ENCODE results near the gene FKBP15.

- TF ChIP-seq POLR2AphosphoS5 (IDR thresholded peaks at IDR 0.05; ENCODE audit: borderline replicate concordance, low read depth, low read length) (no peak), EZH2 (IDR thresholded peaks at IDR 0.05) (no peak), FOXP2 (optimal IDR thresholded peaks at IDR 0.05; ENCODE audit: control extremely low read depth, extremely low read length, insufficient read depth) (no peak)
These were observed 58.1 kb downstream of the FKBP15 start for GRCh38 chr9:113163001-113163400.
